DMS 273 treated with DMSO at 0.1 percent for 48 hours (cell line): ENCODE results near the gene ZNRF2.
A peak's percentile ranks its signal among the peaks of the same experiment; 100 is the strongest.

Experiments
- DNase-seq: peaks from one replicate; lab custom pipeline; 2025; lab: John Stamatoyannopoulos, UW

The ZNRF2 gene

GRCh38 chr7:30284298-30285066 is at the start of gene ZNRF2:
Gene ZNRF2, plus strand, starts transcription at chr7:30284597. Its CDS starts 761 bp downstream, at chr7:30285358.
- DNase-seq: peak; percentile 100

DNA sequence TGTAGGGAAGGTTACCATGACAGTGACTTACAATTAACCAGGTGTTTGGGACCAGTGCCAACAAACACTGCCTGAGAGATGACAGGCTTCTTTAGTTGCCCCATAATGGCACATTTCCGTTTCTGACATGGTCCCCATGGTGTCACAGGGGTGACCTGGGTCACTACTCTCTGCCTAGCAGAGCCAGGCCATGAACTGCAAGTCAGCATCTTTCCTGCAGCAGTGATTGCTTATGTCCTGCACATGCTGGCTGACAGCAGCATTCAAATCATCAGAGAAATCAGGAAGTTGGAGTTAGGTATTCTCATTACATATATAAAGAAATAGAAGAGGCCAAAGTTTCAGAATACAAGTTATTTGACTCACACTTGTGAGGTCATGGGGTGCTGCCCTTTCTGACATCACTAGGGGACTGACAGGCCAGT is 47.1 kb upstream of the ZNRF2 start:
- no peak for DNase-seq

GRCh38 chr7:30238721-30239441 is 45.5 kb upstream of the ZNRF2 start:
- DNase-seq: peak; percentile 46

DNA sequence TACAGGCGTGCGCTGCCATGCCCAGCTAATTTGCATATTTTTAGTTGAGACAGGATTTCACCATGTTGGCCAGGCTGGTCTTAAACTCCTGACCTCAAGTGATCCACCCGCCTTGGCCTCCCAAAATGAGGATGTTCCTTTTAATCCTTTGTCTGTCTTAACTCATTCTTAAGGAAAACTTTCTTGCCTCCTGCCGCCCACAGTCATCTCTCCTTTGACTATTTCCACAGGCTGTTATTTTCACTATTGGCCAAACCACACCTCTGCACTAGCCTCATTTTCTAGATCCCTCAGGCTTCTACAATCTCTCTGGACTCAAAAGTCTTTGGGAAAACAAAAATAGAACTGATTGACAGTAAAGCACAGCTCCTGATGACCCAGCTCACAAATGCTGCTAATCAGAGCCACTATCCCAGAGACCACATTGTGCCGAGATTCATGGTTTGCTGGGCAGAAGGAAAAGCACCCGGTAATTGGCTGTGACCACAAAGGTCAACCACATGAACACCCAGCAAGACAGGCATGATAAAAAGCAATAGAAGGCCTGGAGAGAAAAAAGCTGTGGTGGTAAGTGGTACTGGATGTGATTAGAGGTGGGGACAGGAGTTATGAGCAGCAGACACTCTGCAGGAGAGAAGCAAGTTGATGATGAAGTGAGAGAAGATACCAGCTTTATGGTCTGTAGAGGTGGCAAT is 44.1 kb upstream of the ZNRF2 start:
- no peak for DNase-seq

- no peak for DNase-seq
These were observed 42.6 kb upstream of the ZNRF2 start for GRCh38 chr7:30241767-30242166.

DNA sequence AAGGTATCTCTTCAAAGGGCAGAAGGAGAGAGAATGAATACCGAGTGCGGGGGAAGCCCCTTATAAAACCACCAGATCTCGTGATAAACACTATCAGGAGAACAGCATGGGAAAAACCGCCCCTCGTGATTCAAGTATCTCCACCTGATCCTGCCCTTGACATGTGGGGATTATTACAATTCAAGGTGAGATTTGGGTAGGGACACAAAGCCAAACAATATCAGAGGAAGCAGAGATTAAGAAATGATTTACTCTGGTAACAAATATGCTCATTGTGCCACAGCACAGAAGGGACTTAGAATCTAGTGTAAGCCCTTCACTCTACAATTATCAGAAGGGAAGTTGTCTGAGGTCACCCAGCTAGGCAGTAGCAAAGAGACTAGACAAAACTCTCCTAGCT is 40.1 kb upstream of the ZNRF2 start:
- no peak for DNase-seq

GRCh38 chr7:30245913-30246312 is 38.5 kb upstream of the ZNRF2 start:
- DNase-seq: no peak

DNA sequence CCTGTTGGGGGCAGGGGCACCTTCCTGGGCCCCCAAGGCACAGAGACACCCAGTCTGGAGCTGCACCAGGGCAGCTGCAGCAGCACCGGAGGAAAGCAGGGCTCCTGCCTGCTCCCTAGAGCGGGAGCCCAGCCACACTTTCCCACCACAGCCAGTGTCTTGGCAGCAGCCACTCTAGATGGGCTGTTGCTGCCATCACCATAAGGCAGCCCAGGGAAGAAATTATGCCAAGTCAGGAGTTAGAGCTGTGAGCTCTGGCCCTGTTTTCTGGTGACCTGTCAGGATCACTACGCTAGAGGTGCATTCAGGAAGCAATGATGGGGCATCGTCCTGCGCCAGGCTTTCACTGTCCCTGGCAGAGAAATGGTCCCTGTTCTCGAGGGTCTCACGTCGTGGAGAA is 38.0 kb upstream of the ZNRF2 start:
- DNase-seq: no peak

- no peak for DNase-seq
These were observed 36.6 kb upstream of the ZNRF2 start for GRCh38 chr7:30247541-30248401.

DNA sequence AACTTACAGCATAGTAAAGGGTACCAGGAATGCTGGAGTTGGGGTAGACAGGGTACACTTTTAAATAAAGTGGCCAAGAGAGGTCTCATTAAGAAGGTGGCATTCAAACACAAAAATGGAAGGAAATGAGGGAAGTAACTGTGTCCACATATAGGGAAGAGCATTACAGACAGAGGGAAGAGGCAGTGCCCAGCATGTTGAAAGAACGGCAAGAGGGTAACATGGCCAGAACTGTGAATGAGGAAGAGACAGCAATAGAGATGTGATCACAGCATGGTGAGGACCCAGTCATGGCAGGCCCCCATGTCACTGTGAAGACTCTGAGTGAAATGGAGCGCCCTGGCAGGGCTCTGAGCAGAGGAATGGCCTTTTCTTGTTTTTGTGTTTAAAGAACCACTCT is 35.1 kb upstream of the ZNRF2 start:
- DNase-seq: no peak

DNA sequence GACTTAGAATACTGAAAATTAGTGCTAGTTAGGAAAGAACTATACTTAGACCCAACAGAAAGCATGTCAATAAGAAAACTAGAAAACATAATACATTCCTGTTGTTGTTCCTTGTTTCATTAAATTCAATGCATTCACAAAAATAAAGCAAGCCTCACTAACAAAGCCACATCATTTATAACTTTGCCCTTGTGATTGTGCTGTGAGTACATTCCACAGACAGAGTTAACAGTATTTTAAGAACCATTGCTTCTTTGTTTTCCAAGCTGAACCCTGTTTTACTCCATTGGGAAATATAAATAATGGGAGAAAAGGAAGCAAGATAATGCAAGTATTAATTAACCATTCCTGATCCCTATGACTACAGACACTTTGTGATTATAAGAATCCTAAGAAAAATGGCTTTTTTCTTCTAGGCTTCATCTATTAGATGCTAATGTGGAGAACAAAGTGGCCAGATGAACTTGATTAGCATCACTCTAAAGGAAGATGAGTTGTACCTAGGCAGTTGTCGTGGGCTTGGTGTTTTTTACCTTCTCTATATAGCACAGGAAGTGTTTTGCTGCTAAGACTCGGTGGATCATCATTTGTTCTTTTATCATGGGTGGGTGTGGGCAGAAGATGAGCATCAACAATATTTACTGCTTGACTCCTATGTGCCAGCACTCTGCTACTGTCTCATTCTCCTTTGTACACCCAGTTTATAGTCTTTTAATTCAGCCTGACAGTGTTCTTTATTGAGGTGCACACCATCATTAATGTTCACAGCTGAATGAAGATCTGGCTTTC is 34.2 kb upstream of the ZNRF2 start:
- no peak for DNase-seq

GRCh38 chr7:30251708-30252329 is 32.6 kb upstream of the ZNRF2 start:
- no peak for DNase-seq

DNA sequence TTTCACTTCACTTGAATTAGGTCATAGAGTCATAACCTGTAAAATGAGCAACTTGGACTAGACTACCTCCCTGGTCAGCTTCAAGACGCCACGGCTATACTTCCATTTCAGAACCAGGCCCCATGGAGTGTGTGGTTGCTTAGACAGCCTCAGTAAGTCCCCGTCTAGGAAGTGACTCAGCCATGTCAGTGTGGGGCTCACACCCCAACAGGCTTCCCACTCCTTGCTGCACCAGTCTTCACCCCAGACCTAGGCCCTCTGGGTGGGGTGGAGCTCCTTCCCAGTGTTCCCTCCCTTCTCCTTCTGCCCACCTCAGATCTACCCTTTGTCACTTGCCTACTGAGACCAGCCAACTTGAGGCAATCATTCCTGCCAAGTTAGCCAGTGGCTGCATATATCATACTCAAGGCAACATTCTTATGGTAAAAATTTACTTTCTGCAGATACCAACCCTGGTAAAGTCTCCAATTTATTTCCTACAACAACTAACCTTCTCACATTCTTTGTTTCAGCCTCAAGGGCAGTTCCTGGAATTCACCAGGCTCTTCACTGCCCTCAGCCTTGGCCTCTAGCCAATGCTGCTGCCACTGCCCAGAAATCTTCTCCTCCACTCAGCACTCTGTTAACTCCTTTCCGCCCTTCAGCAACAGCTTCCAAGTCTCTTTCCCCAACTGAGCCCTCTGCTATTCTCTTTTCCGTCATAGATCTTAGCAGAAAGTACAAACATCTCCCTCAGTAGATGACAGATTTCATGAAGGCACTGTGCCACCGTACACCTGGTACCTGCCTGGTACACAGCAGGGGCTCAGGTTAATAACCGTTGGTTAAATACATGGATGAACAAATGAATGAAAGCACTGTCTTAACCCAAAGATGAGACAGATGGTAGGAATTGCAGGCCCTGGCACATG is 31.3 kb upstream of the ZNRF2 start:
- DNase-seq: peak; percentile 37

DNA sequence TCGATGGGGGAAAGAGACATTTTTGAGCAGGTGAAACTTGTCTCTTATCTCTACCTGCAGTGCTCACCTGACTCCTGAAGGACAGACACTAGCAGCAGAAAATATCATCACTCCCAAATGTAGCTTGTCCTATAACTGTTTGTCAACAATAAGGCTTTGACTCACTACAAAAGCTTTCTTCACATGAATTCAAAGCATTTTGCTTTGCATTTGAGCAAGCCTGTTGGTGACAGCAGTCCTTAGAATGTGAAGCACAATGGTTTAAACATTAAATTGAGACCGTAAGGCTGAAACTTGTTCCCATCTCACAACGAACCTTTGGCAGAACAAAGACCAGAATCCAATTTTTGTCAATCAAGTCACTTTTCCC is 30.6 kb upstream of the ZNRF2 start:
- DNase-seq: no peak

GRCh38 chr7:30254248-30254647 is 30.1 kb upstream of the ZNRF2 start:
- no peak for DNase-seq

DNA sequence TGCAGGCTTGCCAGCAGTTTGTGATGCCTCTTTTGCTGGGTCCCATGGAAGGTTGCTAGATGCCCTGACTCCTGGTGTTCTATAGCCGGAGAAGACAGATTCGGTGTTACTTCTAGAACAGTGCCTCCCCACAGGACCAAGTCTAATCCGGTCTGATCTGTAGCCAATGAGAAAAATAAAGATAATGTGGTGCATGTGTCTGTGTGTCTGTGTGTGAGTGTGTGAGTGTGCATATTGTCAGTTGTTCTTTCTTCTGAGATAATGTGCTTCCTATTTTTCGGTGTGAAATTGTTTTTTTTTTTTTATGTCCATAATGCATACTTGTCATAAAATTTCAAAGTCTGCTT is 29.7 kb upstream of the ZNRF2 start:
- DNase-seq: no peak

- no peak for DNase-seq
These were observed 29.2 kb upstream of the ZNRF2 start for GRCh38 chr7:30255064-30255769.

GRCh38 chr7:30256349-30256858 is 28.0 kb upstream of the ZNRF2 start:
- DNase-seq: no peak

DNA sequence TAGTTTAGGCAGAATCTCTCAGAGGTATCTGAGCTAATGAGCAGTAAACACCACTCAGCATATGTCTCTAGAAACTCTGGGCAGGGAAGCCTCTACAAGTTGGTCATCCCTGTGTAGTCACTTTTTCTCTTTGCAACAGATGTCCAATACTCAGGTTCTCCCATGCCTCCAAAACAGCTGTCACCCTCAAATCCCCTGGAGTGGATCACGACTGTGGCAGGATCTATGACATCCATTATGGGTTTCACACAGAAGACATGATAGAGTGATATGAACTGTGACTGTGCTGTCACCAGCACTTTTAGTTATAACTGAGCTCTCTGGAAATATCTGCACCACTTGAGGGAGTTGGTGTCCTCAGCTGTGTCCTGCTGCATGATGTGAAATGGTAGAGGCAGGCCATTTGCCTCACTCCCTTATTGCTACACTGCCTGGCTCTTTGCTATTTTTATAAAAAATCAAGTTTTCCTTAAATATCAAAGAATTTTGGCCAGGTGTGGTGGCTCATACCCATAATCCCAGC is 24.1 kb upstream of the ZNRF2 start:
- DNase-seq: peak; percentile 63
